Neural progenitor cell (in vitro differentiated cells): ENCODE data around the gene ADRB1. TPM values are rescaled to one million over a fixed set of nuclear protein-coding genes. Genes with fewer than 3 reads are reported as not detected.

Experiments used
- DNase-seq: peaks from one replicate; pipeline ENCODE4 v3.0.0-alpha.2; 2016; ENCODE audit warnings: low spot score
- H2AFZ ChIP-seq: fragments of 200-600 bp; sonication (generic); replicated peaks from 2 replicates; pipeline ENCODE4 v1.6.1; 2016; ENCODE audit warnings: antibody characterized with exemption
- H3F3A ChIP-seq: fragments of 200-600 bp; sonication (generic); 2 replicates; pipeline ENCODE4 v1.6.1; 2016; ENCODE audit warnings: antibody characterized with exemption, low read depth
- H3K27ac ChIP-seq: fragments of 200-600 bp; sonication (generic); 2 replicates; pipeline ENCODE4 v1.5.1; 2016; ENCODE audit warnings: mild to moderate bottlenecking
- H3K27me3 ChIP-seq: fragments of 200-600 bp; sonication (generic); 2 replicates; pipeline ENCODE4 v1.6.1; 2016; ENCODE audit warnings: mild to moderate bottlenecking, moderate library complexity
- H3K36me3 ChIP-seq: fragments of 200-600 bp; sonication (generic); 2 replicates; pipeline ENCODE4 v1.5.1; 2016
- H3K4me1 ChIP-seq: fragments of 200-600 bp; sonication (generic); 2 replicates; pipeline ENCODE4 v1.6.1; 2016; ENCODE audit warnings: mixed run types
- H3K4me2 ChIP-seq: fragments of 200-600 bp; sonication (generic); 2 replicates; pipeline ENCODE4 v1.6.1; 2016
- H3K4me3 ChIP-seq: fragments of 200-600 bp; sonication (generic); 2 replicates; pipeline ENCODE4 v1.5.1; 2016
- H3K79me2 ChIP-seq: fragments of 200-600 bp; sonication (generic); 2 replicates; pipeline ENCODE4 v1.6.1; 2016; ENCODE audit warnings: low read depth
- H3K9ac ChIP-seq: fragments of 200-600 bp; sonication (generic); 2 replicates; pipeline ENCODE4 v1.6.1; 2016
- H3K9me3 ChIP-seq: fragments of 200-600 bp; sonication (generic); 2 replicates; pipeline ENCODE4 v1.5.1; 2016; ENCODE audit warnings: low read depth
- H4K20me1 ChIP-seq: fragments of 200-600 bp; sonication (generic); 2 replicates; pipeline ENCODE4 v1.6.1; 2016; ENCODE audit warnings: low read depth
- H3K27ac Mint-ChIP-seq: 3 replicates; pipeline ENCODE4 v1.8.0; 2021; ENCODE audit warnings: mixed read lengths
- H3K27me3 Mint-ChIP-seq: 2 replicates; pipeline ENCODE4 v1.8.0; 2022; ENCODE audit warnings: low read depth, mild to moderate bottlenecking, inconsistent platforms, moderate library complexity, mixed read lengths; ENCODE audit not compliant: insufficient read depth
- H3K36me3 Mint-ChIP-seq: 3 replicates; pipeline ENCODE4 v1.8.0; 2021; ENCODE audit warnings: mixed read lengths
- H3K4me1 Mint-ChIP-seq: 3 replicates; pipeline ENCODE4 v1.8.0; 2021; ENCODE audit warnings: mixed read lengths
- H3K4me3 Mint-ChIP-seq: 3 replicates; pipeline ENCODE4 v1.8.0; 2021; ENCODE audit warnings: mild to moderate bottlenecking, moderate library complexity, mixed read lengths
- H3K9me3 Mint-ChIP-seq: 3 replicates; pipeline ENCODE4 v1.8.0; 2020; ENCODE audit warnings: mixed read lengths
- CTCF ChIP-seq: fragments of 200-600 bp; sonication (generic); IDR thresholded peaks from 2 replicates; pipeline ENCODE4 v1.5.1; 2017; ENCODE audit warnings: antibody characterized with exemption, mild to moderate bottlenecking
- EZH2 ChIP-seq: fragments of 200-600 bp; sonication (generic); IDR thresholded peaks from 2 replicates; pipeline ENCODE4 v1.6.1; 2017; ENCODE audit warnings: antibody characterized with exemption, mild to moderate bottlenecking, moderate library complexity
- EZH2phosphoT487 ChIP-seq: fragments of 200-600 bp; sonication (generic); IDR thresholded peaks from 2 replicates; pipeline ENCODE4 v1.6.1; 2017; ENCODE audit warnings: antibody characterized with exemption
- total RNA-seq: library from RNA; depleted of rRNA; stranded (reverse); fragments of >200 nt; gene quantifications from 2 replicates; pipeline ENCODE4 v1.2.3, GENCODE V29; 2015; ENCODE audit warnings: low replicate concordance

The ADRB1 gene
- 0.09 TPM in 1 of 2 replicates, not detected in the other for total RNA-seq

GRCh38 chr10:114043532-114044246 is at the start of gene ADRB1:
Gene ADRB1, plus strand, starts transcription at chr10:114043866. Its CDS starts 267 bp downstream, at chr10:114044133.
- Mint-ChIP-seq H3K27ac (no peak within 1 kb of the TSS), H3K27me3 (peaks cover 60% of the 10 kb centered on the region), H3K36me3 (no peaks in the 10 kb centered on the region), H3K4me3 (peak within 1 kb of the TSS; percentile 85), H3K9me3 (peaks cover 4% of the 10 kb centered on the region), H3K4me1 (peaks cover 13% of the 10 kb centered on the region)
- TF ChIP-seq EZH2phosphoT487 (no peak), CTCF (no peak), EZH2 (no peak)
- H3K4me2 ChIP-seq: peak within 1 kb of the TSS; percentile 98
- no peaks in the 10 kb centered on the region for H3K9me3 ChIP-seq
- peak within 1 kb of the TSS; percentile 85 for H2AFZ ChIP-seq
- H4K20me1 ChIP-seq: peaks cover 20% of the 10 kb centered on the region
- peak; percentile 87 for DNase-seq
- peaks cover 5% of the 10 kb centered on the region for H3K4me1 ChIP-seq
- H3F3A ChIP-seq: peaks cover 9% of the 10 kb centered on the region
- peak within 1 kb of the TSS; percentile 73 for H3K4me3 ChIP-seq
- no peak within 1 kb of the TSS for H3K9ac ChIP-seq
- H3K27ac ChIP-seq: no peak within 1 kb of the TSS
- H3K36me3 ChIP-seq: no peaks in the 10 kb centered on the region
- no peaks in the 10 kb centered on the region for H3K79me2 ChIP-seq
- peaks cover 100% of the 10 kb centered on the region for H3K27me3 ChIP-seq

GRCh38 chr10:113995201-113995600 is 48.5 kb upstream of the ADRB1 start:
- no peak overlapping the region for H2AFZ ChIP-seq
- no peak overlapping the region for H3K4me3 Mint-ChIP-seq
- H3F3A ChIP-seq: no peaks in the 10 kb centered on the region
- no peak for DNase-seq
- no peaks in the 10 kb centered on the region for H3K9me3 ChIP-seq
- no peaks in the 10 kb centered on the region for H3K79me2 ChIP-seq
- H3K9me3 Mint-ChIP-seq: no peaks in the 10 kb centered on the region
- TF ChIP-seq EZH2phosphoT487 (no peak), CTCF (no peak), EZH2 (no peak)
- H3K4me3 ChIP-seq: no peak overlapping the region
- H4K20me1 ChIP-seq: no peaks in the 10 kb centered on the region
- no peak overlapping the region for H3K4me2 ChIP-seq
- peaks cover 13% of the 10 kb centered on the region for H3K27me3 Mint-ChIP-seq
- H3K27ac ChIP-seq: no peak overlapping the region
- H3K36me3 ChIP-seq: no peaks in the 10 kb centered on the region
- H3K27me3 ChIP-seq: no peaks in the 10 kb centered on the region
- peaks cover 13% of the 10 kb centered on the region for H3K4me1 Mint-ChIP-seq
- no peak overlapping the region for H3K27ac Mint-ChIP-seq
- H3K4me1 ChIP-seq: no peaks in the 10 kb centered on the region
- H3K36me3 Mint-ChIP-seq: no peaks in the 10 kb centered on the region
- no peak overlapping the region for H3K9ac ChIP-seq

DNA sequence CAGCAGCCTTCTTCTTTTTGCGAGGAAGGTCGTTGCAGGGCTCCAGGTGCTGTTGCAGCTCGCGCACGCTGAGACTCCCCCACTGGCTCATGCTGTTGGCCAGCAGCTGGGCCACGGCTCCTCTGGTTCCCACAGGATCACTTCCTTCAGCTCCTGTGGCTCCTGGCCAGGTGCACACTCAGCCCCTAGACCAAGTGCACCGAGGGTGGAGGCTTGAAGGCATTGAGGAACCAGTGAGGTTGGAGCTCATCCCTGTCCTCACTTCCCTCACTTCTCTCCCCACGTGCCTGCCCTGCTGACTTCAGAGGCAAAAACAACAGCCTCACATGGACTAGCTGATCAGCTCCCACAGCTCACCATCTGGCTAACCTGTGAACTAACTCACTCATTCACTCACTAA is 46.2 kb upstream of the ADRB1 start:
- Mint-ChIP-seq H3K4me1 (peaks cover 7% of the 10 kb centered on the region), H3K36me3 (no peaks in the 10 kb centered on the region), H3K4me3 (no peak overlapping the region), H3K27me3 (peaks cover 13% of the 10 kb centered on the region), H3K27ac (no peak overlapping the region), H3K9me3 (no peaks in the 10 kb centered on the region)
- Histone ChIP-seq H3F3A (no peaks in the 10 kb centered on the region), H3K4me2 (no peak overlapping the region), H2AFZ (no peak overlapping the region), H4K20me1 (no peaks in the 10 kb centered on the region), H3K9me3 (no peaks in the 10 kb centered on the region), H3K79me2 (no peaks in the 10 kb centered on the region), H3K36me3 (no peaks in the 10 kb centered on the region), H3K4me1 (no peaks in the 10 kb centered on the region), H3K27ac (no peak overlapping the region), H3K9ac (no peak overlapping the region), H3K27me3 (no peaks in the 10 kb centered on the region), H3K4me3 (no peak overlapping the region)
- DNase-seq: no peak
- TF ChIP-seq EZH2: no peak
- no peak for TF ChIP-seq CTCF
- no peak for TF ChIP-seq EZH2phosphoT487
